Fibroblast of skin of right quadriceps (primary cell): ENCODE results near the gene TNFAIP8L1.
A peak's percentile ranks its signal among the peaks of the same experiment; 100 is the strongest.

ENCODE experiments used
- DNase-seq: peaks from one replicate; pipeline ENCODE4 v3.0.0-alpha.2; 2013

TNFAIP8L1 gene

GRCh38 chr19:4682417-4683200 lies 43.3 kb downstream of the TNFAIP8L1 start:
- DNase-seq, result no peak

GRCh38 chr19:4684312-4685095 lies 45.2 kb downstream of the TNFAIP8L1 start:
- DNase-seq, result no peak

- DNase-seq, result no peak
These were observed 47.4 kb downstream of the TNFAIP8L1 start for GRCh38 chr19:4686700-4687099.

GRCh38 chr19:4687396-4687795 lies 48.1 kb downstream of the TNFAIP8L1 start:
- no peak for DNase-seq

GRCh38 chr19:4688587-4688986 lies 49.3 kb downstream of the TNFAIP8L1 start:
- DNase-seq, result no peak

GRCh38 chr19:4689403-4689802 lies 50.1 kb downstream of the TNFAIP8L1 start:
- DNase-seq, result no peak

GRCh38 chr19:4690361-4690760 lies 51.0 kb downstream of the TNFAIP8L1 start:
- DNase-seq, result no peak

GRCh38 chr19:4691373-4691772 lies 52.1 kb downstream of the TNFAIP8L1 start:
- no peak for DNase-seq

GRCh38 chr19:4692251-4693077 lies 53.1 kb downstream of the TNFAIP8L1 start:
- no peak for DNase-seq

- no peak for DNase-seq
These were observed 53.7 kb downstream of the TNFAIP8L1 start for GRCh38 chr19:4693078-4693350.

GRCh38 chr19:4693471-4694121 lies 54.3 kb downstream of the TNFAIP8L1 start:
- DNase-seq, result no peak

- peak; percentile 90 for DNase-seq
These were observed 55.1 kb downstream of the TNFAIP8L1 start for GRCh38 chr19:4694211-4694987.

- no peak for DNase-seq
These were observed 56.0 kb downstream of the TNFAIP8L1 start for GRCh38 chr19:4695224-4695731.

GRCh38 chr19:4697304-4697703 lies 58.0 kb downstream of the TNFAIP8L1 start:
- DNase-seq, result no peak

GRCh38 chr19:4699826-4700692 lies 60.7 kb downstream of the TNFAIP8L1 start:
- DNase-seq, result no peak

- no peak for DNase-seq
These were observed 61.3 kb downstream of the TNFAIP8L1 start for GRCh38 chr19:4700693-4700970.

GRCh38 chr19:4701557-4701956 lies 62.2 kb downstream of the TNFAIP8L1 start:
- DNase-seq, result no peak

- DNase-seq, result no peak
These were observed 63.4 kb downstream of the TNFAIP8L1 start for GRCh38 chr19:4702764-4703163.

- DNase-seq, result no peak
These were observed 64.5 kb downstream of the TNFAIP8L1 start for GRCh38 chr19:4703671-4704316.

GRCh38 chr19:4704317-4704673 lies 65.0 kb downstream of the TNFAIP8L1 start:
- DNase-seq, result no peak
